Keratinocyte (primary cell): Measurements from ENCODE around the gene RIT2.

Source experiments
- EZH2 ChIP-seq: IDR thresholded peaks from one replicate; pipeline ENCODE4 v1.6.1; 2012; ENCODE audit warnings: inconsistent platforms, mild to moderate bottlenecking, low read length, moderate library complexity
- TF ChIP-seq, protein P1 (sequence below), 3 experiments: IDR thresholded peaks in 1 of 3; conservative IDR thresholded peaks in 1 of 3; optimal IDR thresholded peaks in 1 of 3; 2 replicates in 2 of 3; 3 replicates in 1 of 3; pipeline versions ENCODE3 to v1.5.1; 2011; ENCODE audit warnings: low read length in 3 of 3, mild to moderate bottlenecking in 3 of 3, moderate library complexity in 2 of 3, control low read depth in 1 of 3, inconsistent platforms in 1 of 3; ENCODE audit not compliant: insufficient read depth in 2 of 3; ENCODE audit errors: extremely low read depth in 1 of 3

DNA sequence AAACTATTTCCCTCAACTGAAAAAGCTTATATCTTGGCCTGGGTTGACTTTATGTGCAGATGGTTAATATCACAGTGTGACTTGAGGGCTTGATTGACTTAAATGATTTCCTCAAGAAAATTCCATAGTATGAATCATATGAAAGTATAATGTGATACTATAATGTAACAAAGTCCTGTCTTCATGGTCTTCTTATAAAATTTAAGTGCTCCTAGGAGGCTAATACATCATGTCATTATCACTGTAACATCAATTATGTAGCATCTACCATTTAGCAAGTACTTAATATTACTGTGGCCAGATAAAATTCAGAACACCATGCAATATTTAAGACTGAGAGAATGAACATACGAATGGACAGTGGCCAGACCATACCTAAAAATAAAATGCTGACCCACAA, 276.1 kb downstream of the RIT2 start:
- TF ChIP-seq, protein P1, sequence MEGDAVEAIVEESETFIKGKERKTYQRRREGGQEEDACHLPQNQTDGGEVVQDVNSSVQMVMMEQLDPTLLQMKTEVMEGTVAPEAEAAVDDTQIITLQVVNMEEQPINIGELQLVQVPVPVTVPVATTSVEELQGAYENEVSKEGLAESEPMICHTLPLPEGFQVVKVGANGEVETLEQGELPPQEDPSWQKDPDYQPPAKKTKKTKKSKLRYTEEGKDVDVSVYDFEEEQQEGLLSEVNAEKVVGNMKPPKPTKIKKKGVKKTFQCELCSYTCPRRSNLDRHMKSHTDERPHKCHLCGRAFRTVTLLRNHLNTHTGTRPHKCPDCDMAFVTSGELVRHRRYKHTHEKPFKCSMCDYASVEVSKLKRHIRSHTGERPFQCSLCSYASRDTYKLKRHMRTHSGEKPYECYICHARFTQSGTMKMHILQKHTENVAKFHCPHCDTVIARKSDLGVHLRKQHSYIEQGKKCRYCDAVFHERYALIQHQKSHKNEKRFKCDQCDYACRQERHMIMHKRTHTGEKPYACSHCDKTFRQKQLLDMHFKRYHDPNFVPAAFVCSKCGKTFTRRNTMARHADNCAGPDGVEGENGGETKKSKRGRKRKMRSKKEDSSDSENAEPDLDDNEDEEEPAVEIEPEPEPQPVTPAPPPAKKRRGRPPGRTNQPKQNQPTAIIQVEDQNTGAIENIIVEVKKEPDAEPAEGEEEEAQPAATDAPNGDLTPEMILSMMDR (optimal IDR thresholded peaks at IDR 0.05 in 1 of 3, IDR thresholded peaks at IDR 0.05 in 1 of 3, conservative IDR thresholded peaks at IDR 0.05 in 1 of 3; ENCODE audit: extremely low read depth in 1 of 3, insufficient read depth in 2 of 3, low read length in 3 of 3) = no peak
- TF ChIP-seq EZH2 = no peak
